Spleen (tissue), 11 donors: ENCODE data around the gene UBE2L5. TPM values are rescaled to one million over a fixed set of nuclear protein-coding genes. Genes with fewer than 3 reads are reported as not detected.

Source experiments
- DNase-seq: peaks from one replicate; pipeline ENCODE4 v3.0.0-alpha.2; 2020
- H3K27ac ChIP-seq, 8 donors: fragments of 200-600 bp; sonication (generic) in 7 of 8; 1 replicate in 4 of 8; 2 replicates in 4 of 8; pipeline versions ENCODE4 v1.5.0 to v1.8.0; 2016 to 2021; ENCODE audit warnings: inconsistent platforms in 4 of 8, mild to moderate bottlenecking in 4 of 8, moderate library complexity in 1 of 8
- H3K27me3 ChIP-seq, 7 donors: fragments of 200-600 bp; sonication (generic) in 6 of 7; replicated peaks in 1 of 7; 1 replicate in 4 of 7; 2 replicates in 3 of 7; pipeline versions ENCODE4 v1.5.0 to v1.8.0; 2016 to 2021; ENCODE audit warnings: inconsistent platforms in 3 of 7, mild to moderate bottlenecking in 1 of 7
- H3K36me3 ChIP-seq, 6 donors: fragments of 200-600 bp; sonication (generic) in 5 of 6; 1 replicate in 4 of 6; 2 replicates in 2 of 6; pipeline versions ENCODE4 v1.5.0 to v1.8.0; 2016 to 2021; ENCODE audit warnings: inconsistent platforms in 2 of 6
- H3K4me1 ChIP-seq, 6 donors: fragments of 200-600 bp; sonication (generic) in 5 of 6; 1 replicate in 3 of 6; 2 replicates in 3 of 6; pipeline versions ENCODE4 v1.5.0 to v1.8.0; 2016 to 2021; ENCODE audit warnings: inconsistent platforms in 3 of 6
- H3K4me3 ChIP-seq, 8 donors: fragments of 200-600 bp; sonication (generic) in 7 of 8; 1 replicate in 4 of 8; 2 replicates in 4 of 8; pipeline versions ENCODE4 v1.5.0 to v1.8.0; 2016 to 2021; ENCODE audit warnings: inconsistent platforms in 4 of 8, mild to moderate bottlenecking in 4 of 8, moderate library complexity in 2 of 8
- H3K9me3 ChIP-seq, 8 donors: fragments of 200-600 bp; sonication (generic) in 7 of 8; 1 replicate in 4 of 8; 2 replicates in 4 of 8; pipeline versions ENCODE4 v1.5.0 to v1.8.0; 2016 to 2021; ENCODE audit warnings: inconsistent platforms in 4 of 8
- POLR2A ChIP-seq, 3 donors: fragments of 450-650 bp; IDR thresholded peaks; one replicate each; pipeline ENCODE4 v1.5.1; 2017; ENCODE audit warnings: antibody characterized with exemption in 3 of 3, mild to moderate bottlenecking in 1 of 3
- POLR2AphosphoS5 ChIP-seq, 3 donors: sonication (generic); formaldehyde crosslinking; IDR thresholded peaks; one replicate each; pipeline ENCODE4 v1.5.1; 2017; ENCODE audit warnings: antibody characterized with exemption in 3 of 3
- WGBS, 5 donors: extraction: QIAGEN DNeasy Blood & Tissue Kit in 3 of 5; methylation state at CpG; one replicate each; pipeline versions ENCODE4 v1.1.5 to v1.1.7; 2013 to 2018; 5-methylcytosine and 5-hydroxymethylcytosine counted together
- intact Hi-C: fragments of 100-400 bp; cut with DNase I; formaldehyde crosslinking; loops from one replicate; pipeline ENCODE4 v1.15.0; 2023; ENCODE audit warnings: low total_unique reads
- polyA plus RNA-seq, 3 donors: library from polyadenylated mRNA; stranded (reverse); fragments of 200-250 nt; gene quantifications; one replicate each; pipeline ENCODE4 v1.2.1, GENCODE V29; 2013
- total RNA-seq, 7 donors: library from RNA; depleted of rRNA in 3 of 7; stranded (reverse); fragments of >200 nt in 3 of 7; fragmentation: NEBNext Ultra II Directional in 4 of 7; extraction: Animal tissue kit (Norgen Biotek cat#: 25700) in 4 of 7; gene quantifications; one replicate each; pipeline versions ENCODE4 v1.1.0 to v1.2.1, GENCODE V29; 2016 to 2021
- TF ChIP-seq, protein P1 (sequence below), 11 experiments: fragments of 200-600 bp in 7 of 11; fragments of 450-650 bp in 4 of 11; sonication (generic) in 4 of 11; IDR thresholded peaks in 8 of 11; conservative IDR thresholded peaks in 3 of 11; 1 replicate in 7 of 11; 2 replicates in 4 of 11; pipeline versions ENCODE4 v1.4.0 to v1.8.0; 2016 to 2021; ENCODE audit warnings: antibody characterized with exemption in 11 of 11, inconsistent platforms in 4 of 11, mild to moderate bottlenecking in 1 of 11
- donor health status: healthy with polysubstance abuse.
- donor health status: DM: no; HTN: no; CAD: no; lungs with moderate emphysema.
- donor health status: DM: no; HTN: no; CAD: no.
- donor health status: Bipolar disorder and iron deficiency.
- donor health status: healthy.
- donor health status: DM: no; HTN: no; CAD: no.
- donor health status: DM: yes; HTN: yes; CAD: no.

Gene UBE2L5
- total and polyA plus RNA-seq, 10 donors = 0.05 TPM; not detected in 9

DNA sequence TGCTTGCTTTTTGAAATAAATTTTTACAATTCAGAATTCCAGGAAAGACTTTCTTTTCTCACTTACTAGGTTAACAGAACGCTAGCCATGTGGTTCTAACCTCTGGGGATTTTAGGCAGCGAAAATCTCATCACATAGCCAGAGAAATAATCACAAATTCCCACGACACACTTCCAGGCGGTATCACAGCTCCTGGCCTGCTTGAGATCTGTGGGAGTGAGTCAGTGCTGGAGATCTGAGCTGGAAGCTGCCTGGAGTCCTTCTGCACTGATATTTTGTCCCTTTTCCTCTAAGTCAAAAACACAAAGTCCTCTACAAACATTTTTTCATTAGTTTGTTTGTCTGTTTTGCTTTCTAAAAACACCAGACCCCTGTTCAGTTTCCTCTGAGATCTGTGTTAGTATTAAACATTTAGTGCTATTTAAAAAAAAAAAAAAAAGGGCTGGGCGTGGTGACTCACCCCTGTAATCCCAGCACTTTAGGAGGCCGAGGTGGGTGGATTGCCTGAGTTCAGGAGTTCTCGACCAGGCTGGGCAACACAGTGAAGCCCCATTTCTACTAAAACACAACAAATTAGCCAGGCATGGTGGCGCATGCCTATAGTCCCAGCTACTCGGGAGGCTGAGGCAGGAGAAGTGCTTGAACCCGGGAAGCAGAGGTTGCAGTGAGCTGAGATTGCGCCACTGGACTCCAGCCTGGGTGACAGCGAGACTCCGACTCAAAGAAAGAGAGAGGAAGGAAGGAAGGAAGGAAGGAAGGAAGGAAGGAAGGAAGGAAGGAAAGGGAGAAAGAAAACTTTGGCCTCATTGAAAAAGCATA is 12.2 kb upstream of the UBE2L5 start:
- Histone ChIP-seq H3K9me3 (no peaks in the 10 kb centered on the region), H3K36me3 (no peaks in the 10 kb centered on the region), H3K27me3 (no peaks in the 10 kb centered on the region), H3K4me1 (peaks cover 8 to 70% (median 38%) of the 10 kb centered on the region in 6 donors), H3K4me3 (no peak overlapping the region), H3K27ac (peak overlapping the region in 3 of 8 donors; percentile 30 to 86 (median 78))
- DNase-seq = no peak
- intact Hi-C loops = no loop called here
- TF ChIP-seq POLR2A (IDR thresholded peaks at IDR 0.05) (no peak), POLR2AphosphoS5 (IDR thresholded peaks at IDR 0.05) (no peak)
- TF ChIP-seq, protein P1, sequence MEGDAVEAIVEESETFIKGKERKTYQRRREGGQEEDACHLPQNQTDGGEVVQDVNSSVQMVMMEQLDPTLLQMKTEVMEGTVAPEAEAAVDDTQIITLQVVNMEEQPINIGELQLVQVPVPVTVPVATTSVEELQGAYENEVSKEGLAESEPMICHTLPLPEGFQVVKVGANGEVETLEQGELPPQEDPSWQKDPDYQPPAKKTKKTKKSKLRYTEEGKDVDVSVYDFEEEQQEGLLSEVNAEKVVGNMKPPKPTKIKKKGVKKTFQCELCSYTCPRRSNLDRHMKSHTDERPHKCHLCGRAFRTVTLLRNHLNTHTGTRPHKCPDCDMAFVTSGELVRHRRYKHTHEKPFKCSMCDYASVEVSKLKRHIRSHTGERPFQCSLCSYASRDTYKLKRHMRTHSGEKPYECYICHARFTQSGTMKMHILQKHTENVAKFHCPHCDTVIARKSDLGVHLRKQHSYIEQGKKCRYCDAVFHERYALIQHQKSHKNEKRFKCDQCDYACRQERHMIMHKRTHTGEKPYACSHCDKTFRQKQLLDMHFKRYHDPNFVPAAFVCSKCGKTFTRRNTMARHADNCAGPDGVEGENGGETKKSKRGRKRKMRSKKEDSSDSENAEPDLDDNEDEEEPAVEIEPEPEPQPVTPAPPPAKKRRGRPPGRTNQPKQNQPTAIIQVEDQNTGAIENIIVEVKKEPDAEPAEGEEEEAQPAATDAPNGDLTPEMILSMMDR (IDR thresholded peaks at IDR 0.05 in 8 of 11, conservative IDR thresholded peaks at IDR 0.05 in 3 of 11) = no peak
- 78 to 84% (median 81%) methylated on average over 13 of the region's 13 CpGs for WGBS, 5 donors

DNA sequence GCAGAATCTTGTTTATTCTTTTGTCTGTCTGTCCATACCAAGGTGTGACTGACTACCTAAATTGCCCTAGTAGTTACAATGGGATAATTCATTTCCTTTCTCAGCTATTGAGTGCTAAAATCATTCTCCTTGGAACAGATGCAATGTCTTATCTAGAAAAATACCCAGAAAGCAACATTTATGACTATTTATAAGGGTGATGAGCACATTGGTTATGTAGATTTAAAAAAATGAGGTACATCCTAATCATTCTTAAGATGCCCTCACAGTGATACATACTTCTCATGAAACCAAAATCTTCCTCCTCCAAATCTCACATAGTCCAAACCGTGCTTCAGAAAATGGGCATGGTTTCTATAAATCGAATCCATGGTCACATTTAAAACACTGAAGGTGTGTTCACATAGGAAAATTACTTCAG is 11.6 kb upstream of the UBE2L5 start:
- no peak for DNase-seq
- peak overlapping the region in 1 of 8 donors; percentile 30 for H3K27ac ChIP-seq
- H3K4me3 ChIP-seq = no peak overlapping the region
- H3K27me3 ChIP-seq = no peaks in the 10 kb centered on the region
- WGBS, 5 donors = 82 to 97% (median 95%) methylated on average over 2 of the region's 2 CpGs
- TF ChIP-seq, protein P1 (IDR thresholded peaks at IDR 0.05 in 8 of 11, conservative IDR thresholded peaks at IDR 0.05 in 3 of 11) = no peak
- intact Hi-C loops = no loop called here
- peaks cover 8 to 76% (median 39%) of the 10 kb centered on the region in 6 donors for H3K4me1 ChIP-seq
- H3K36me3 ChIP-seq = no peaks in the 10 kb centered on the region
- no peaks in the 10 kb centered on the region for H3K9me3 ChIP-seq

DNA sequence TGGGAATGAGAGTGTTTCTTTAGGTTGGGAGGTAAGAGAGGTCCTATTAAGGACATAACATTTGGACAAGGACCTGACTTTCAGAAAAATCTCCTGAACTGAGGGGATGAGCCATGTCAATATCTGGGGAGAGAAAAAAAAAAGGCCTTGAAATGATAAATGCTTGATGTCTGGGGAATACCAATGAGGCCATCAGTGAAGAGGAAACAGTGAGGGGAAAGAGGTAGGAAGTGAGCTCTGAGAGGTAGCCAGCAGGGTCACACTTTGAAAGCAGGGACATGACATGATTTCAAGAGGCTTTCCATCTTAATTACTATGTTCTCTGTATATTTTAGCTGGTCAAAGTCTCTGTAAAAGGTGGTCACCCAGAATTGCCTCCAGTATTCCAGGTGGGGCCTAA is 9.9 kb upstream of the UBE2L5 start:
- intact Hi-C loops = no loop called here
- H3K27me3 ChIP-seq = no peaks in the 10 kb centered on the region
- no peaks in the 10 kb centered on the region for H3K9me3 ChIP-seq
- H3K4me3 ChIP-seq = no peak overlapping the region
- no peak for DNase-seq
- H3K27ac ChIP-seq = peak overlapping the region in 2 of 8 donors; percentile 31 to 42
- no peaks in the 10 kb centered on the region for H3K36me3 ChIP-seq
- TF ChIP-seq, protein P1 (IDR thresholded peaks at IDR 0.05 in 8 of 11, conservative IDR thresholded peaks at IDR 0.05 in 3 of 11) = no peak
- TF ChIP-seq POLR2A (IDR thresholded peaks at IDR 0.05) (no peak), POLR2AphosphoS5 (IDR thresholded peaks at IDR 0.05) (no peak)
- H3K4me1 ChIP-seq = peaks cover 8 to 82% (median 47%) of the 10 kb centered on the region in 6 donors

DNA sequence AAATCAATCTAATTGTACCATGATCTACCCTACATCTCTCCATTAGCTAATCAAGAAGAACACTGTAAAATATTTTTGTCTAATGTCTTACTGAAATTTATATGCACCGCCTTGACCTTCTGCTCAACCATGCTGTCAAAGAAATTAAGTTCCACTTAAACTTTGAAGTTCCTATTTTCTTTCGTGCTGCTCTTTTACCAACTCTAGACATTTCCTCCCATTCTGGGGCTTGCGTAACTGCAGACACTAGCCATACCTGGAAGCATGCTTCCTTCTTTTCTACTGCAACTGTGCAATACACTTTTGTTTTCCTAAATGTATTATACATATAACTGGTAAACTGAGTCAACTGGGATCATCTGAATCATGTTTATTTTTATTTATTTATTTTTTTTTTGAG is 8.5 kb upstream of the UBE2L5 start:
- intact Hi-C loops = no loop called here
- WGBS, 5 donors = 31 to 69% (median 45%) methylated on average over 2 to 3 of the region's 3 CpGs
- DNase-seq = no peak
- H3K27ac ChIP-seq = peak overlapping the region in 2 of 8 donors; percentile 24 to 39
- no peaks in the 10 kb centered on the region for H3K9me3 ChIP-seq
- H3K4me3 ChIP-seq = no peak overlapping the region
- no peak for TF ChIP-seq POLR2A (IDR thresholded peaks at IDR 0.05)
- TF ChIP-seq POLR2AphosphoS5 (IDR thresholded peaks at IDR 0.05) = no peak
- TF ChIP-seq, protein P1 (IDR thresholded peaks at IDR 0.05 in 8 of 11, conservative IDR thresholded peaks at IDR 0.05 in 3 of 11) = no peak
- H3K4me1 ChIP-seq = peaks cover 3 to 69% (median 40%) of the 10 kb centered on the region in 6 donors
- H3K36me3 ChIP-seq = no peaks in the 10 kb centered on the region
- no peaks in the 10 kb centered on the region for H3K27me3 ChIP-seq
